ENCODE measurements around the gene FCHSD2. TPM values are rescaled to one million over a fixed set of nuclear protein-coding genes. Genes with fewer than 3 reads are reported as not detected.

The FCHSD2 gene
- 10 to 100 TPM in 1 of 4 donors, 1 to 10 TPM in 3; 6.7 to 14.7 (median 8.5) TPM for total RNA-seq

DNA sequence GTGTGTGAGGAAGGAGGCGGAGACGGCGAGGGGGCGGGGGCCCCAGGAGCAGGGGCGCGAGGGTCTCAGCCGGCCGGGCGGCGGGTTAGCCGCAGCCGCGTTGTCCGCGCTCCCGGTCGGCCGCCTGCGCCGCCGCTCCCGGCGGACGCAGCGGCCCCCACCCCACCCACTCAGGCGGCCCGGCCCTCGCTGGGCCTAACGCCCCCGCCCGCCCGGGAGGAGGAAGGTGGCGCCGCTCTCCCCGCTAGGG is at the start of gene FCHSD2:
TSS of gene FCHSD2 (minus strand) at position 191 of the 250 bp plus-strand sequence. CDS start 441 bp downstream, outside the sequence.
- intact Hi-C loops (cut with DNase I; ENCODE audit: low total_unique reads), result no loop called here
- no peak for DNase-seq (ENCODE audit: low spot score in 2 of 2)
- H3K4me3 ChIP-seq (ENCODE audit: low read depth, poor library complexity, severe bottlenecking), result peak within 1 kb of the TSS; percentile 91
- WGBS, 2 donors, result 0 to 1% methylated on average over 12 to 18 of the region's 35 CpGs
- TF ChIP-seq POLR2A (IDR thresholded peaks at IDR 0.05), result no peak
- TF ChIP-seq, protein P1, sequence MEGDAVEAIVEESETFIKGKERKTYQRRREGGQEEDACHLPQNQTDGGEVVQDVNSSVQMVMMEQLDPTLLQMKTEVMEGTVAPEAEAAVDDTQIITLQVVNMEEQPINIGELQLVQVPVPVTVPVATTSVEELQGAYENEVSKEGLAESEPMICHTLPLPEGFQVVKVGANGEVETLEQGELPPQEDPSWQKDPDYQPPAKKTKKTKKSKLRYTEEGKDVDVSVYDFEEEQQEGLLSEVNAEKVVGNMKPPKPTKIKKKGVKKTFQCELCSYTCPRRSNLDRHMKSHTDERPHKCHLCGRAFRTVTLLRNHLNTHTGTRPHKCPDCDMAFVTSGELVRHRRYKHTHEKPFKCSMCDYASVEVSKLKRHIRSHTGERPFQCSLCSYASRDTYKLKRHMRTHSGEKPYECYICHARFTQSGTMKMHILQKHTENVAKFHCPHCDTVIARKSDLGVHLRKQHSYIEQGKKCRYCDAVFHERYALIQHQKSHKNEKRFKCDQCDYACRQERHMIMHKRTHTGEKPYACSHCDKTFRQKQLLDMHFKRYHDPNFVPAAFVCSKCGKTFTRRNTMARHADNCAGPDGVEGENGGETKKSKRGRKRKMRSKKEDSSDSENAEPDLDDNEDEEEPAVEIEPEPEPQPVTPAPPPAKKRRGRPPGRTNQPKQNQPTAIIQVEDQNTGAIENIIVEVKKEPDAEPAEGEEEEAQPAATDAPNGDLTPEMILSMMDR (IDR thresholded peaks at IDR 0.05), result no peak

DNA sequence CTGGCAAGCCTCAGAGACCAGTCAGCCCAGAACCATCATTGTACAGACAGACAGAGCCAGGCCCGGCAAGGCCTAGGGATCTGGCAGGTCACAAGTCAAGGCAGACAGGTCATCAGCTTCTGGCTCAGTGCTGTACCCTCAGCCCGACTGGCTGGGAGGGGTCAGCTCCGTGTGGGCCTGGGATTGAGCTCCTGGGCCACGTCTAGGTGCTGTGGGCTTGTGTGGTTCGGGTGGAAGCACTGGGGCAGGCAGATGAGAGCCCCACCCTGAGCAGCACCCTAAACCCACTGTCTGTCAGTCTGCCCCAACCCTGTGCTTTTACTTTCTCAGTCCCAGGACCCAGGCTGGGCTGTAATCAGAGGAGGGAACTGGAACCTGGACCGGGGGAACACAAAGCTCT is 49.0 kb upstream of the FCHSD2 start:
- intact Hi-C loops (cut with DNase I; ENCODE audit: low total_unique reads), result no loop called here
- 55 to 61% methylated on average over 5 to 6 of the region's 6 CpGs for WGBS, 2 donors
- no peak overlapping the region for H3K4me3 ChIP-seq (ENCODE audit: low read depth, poor library complexity, severe bottlenecking)
- TF ChIP-seq, protein P1 (IDR thresholded peaks at IDR 0.05), result no peak
- TF ChIP-seq POLR2A (IDR thresholded peaks at IDR 0.05), result no peak
- DNase-seq (ENCODE audit: low spot score in 2 of 2), result peak in 1 of 2 donors; percentile 86

DNA sequence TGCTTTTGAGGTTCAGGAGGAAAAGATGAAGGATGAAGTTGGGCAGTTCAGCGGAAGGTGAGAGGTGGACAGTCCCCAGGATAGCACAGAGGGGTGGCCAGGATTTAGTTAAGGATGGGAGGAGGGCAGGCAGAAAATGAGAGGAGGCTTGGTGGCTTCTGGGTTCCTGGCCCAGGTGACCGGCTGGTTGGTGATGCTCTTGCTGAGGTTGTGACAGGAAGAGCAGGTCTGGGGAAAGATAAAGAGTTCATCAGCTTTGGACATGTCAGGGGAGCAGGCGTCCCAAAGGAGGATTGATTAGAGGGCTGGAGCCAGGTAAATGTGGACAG is 48.4 kb upstream of the FCHSD2 start:
- TF ChIP-seq, protein P1 (IDR thresholded peaks at IDR 0.05), result no peak
- no peak for TF ChIP-seq POLR2A (IDR thresholded peaks at IDR 0.05)
- no peak overlapping the region for H3K4me3 ChIP-seq (ENCODE audit: low read depth, poor library complexity, severe bottlenecking)
- intact Hi-C loops (cut with DNase I; ENCODE audit: low total_unique reads), result no loop called here
- 93 to 95% methylated on average over 3 of the region's 3 CpGs for WGBS, 2 donors
- DNase-seq (ENCODE audit: low spot score in 2 of 2), result peak in 1 of 2 donors; percentile 59

DNA sequence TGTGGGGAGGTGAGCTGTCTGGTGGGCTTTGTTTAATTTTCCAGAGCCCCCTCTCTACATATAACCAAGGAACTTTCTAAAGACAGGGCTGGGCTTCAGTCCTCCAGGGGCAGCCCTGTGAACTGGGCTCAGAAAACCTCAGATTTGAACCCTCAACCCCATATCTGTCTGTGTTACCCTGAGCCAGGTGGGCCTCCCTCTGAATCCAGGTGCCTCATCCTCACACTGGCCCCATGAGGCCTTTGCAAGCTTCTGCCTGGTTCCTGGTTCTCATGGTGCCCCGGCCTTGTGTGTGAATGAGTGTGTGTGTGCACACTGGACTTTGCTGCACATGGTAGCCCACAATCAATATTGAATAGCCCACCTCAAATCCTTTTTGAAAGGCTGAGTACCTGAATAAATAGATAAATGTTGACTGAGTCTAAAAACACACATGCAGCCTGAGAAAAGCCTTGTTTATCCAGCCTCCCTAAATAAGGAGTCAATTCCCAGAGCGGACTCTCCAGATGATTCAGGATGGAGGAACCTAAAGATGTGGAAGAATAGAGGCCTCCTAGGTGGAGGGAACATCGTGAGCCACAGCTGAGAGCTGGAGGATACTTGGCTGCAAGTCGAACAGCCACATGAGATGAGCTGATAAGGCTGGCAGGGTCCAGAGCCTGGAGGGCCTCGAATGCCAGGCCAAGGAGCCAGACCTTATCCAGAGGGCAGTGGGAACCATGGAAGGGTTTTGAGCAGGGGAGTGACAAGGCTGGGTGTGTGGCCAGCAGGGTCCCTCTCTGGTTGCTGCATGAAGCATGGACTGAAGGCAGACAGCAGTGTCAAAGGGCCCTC is 47.8 kb upstream of the FCHSD2 start:
- peak in 1 of 2 donors; percentile 64 for DNase-seq (ENCODE audit: low spot score in 2 of 2)
- WGBS, 2 donors, result 70 to 73% methylated on average over 5 of the region's 5 CpGs
- intact Hi-C loops (cut with DNase I; ENCODE audit: low total_unique reads), result loop anchor here (10.0 kb wide), 1 partner anchor 45 kb away; no protein-coding TSS in a partner anchor
- TF ChIP-seq POLR2A (IDR thresholded peaks at IDR 0.05), result no peak
- TF ChIP-seq, protein P1 (IDR thresholded peaks at IDR 0.05), result no peak
- no peak overlapping the region for H3K4me3 ChIP-seq (ENCODE audit: low read depth, poor library complexity, severe bottlenecking)

DNA sequence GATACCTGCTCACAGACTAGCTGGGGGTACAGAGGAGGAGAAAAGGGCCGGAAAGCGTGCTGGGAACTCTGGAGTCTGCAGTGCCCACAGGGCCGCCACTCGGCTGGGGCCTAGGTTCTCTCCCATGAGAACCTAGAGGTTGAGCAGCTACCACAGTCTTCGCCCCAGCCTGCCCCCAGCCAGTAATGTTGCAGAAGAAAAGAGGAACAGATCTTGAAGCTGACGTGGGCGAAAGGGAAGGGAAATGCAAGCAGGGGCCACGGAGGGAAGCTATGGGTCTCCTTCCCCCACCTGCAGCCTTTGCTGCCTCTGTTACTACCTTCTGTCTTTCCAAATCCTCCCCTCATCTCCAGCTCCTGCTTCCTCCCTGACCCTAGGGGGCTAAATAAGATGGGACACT is 47.2 kb upstream of the FCHSD2 start:
- H3K4me3 ChIP-seq (ENCODE audit: low read depth, poor library complexity, severe bottlenecking), result no peak overlapping the region
- DNase-seq (ENCODE audit: low spot score in 2 of 2), result peak in 1 of 2 donors; percentile 84
- intact Hi-C loops (cut with DNase I; ENCODE audit: low total_unique reads), result loop anchor here (10.0 kb wide), 1 partner anchor 45 kb away; no protein-coding TSS in a partner anchor
- WGBS, 2 donors, result 69 to 73% methylated on average over 8 of the region's 8 CpGs
- TF ChIP-seq, protein P1 (IDR thresholded peaks at IDR 0.05), result no peak
- TF ChIP-seq POLR2A (IDR thresholded peaks at IDR 0.05), result no peak

All from lower leg skin (tissue), 4 donors.